Neural progenitor cell (in vitro differentiated cells): ENCODE results near the gene ANO2. TPM values are rescaled to one million over a fixed set of nuclear protein-coding genes. Genes with fewer than 3 reads are reported as not detected.

Experiments
- DNase-seq: peaks from one replicate; pipeline ENCODE4 v3.0.0-alpha.2; 2016; ENCODE audit warnings: low spot score
- H2AFZ ChIP-seq: fragments of 200-600 bp; sonication (generic); replicated peaks from 2 replicates; pipeline ENCODE4 v1.6.1; 2016; ENCODE audit warnings: antibody characterized with exemption
- H3F3A ChIP-seq: fragments of 200-600 bp; sonication (generic); 2 replicates; pipeline ENCODE4 v1.6.1; 2016; ENCODE audit warnings: antibody characterized with exemption, low read depth
- H3K27ac ChIP-seq: fragments of 200-600 bp; sonication (generic); 2 replicates; pipeline ENCODE4 v1.5.1; 2016; ENCODE audit warnings: mild to moderate bottlenecking
- H3K27me3 ChIP-seq: fragments of 200-600 bp; sonication (generic); 2 replicates; pipeline ENCODE4 v1.6.1; 2016; ENCODE audit warnings: mild to moderate bottlenecking, moderate library complexity
- H3K36me3 ChIP-seq: fragments of 200-600 bp; sonication (generic); 2 replicates; pipeline ENCODE4 v1.5.1; 2016
- H3K4me1 ChIP-seq: fragments of 200-600 bp; sonication (generic); 2 replicates; pipeline ENCODE4 v1.6.1; 2016; ENCODE audit warnings: mixed run types
- H3K4me2 ChIP-seq: fragments of 200-600 bp; sonication (generic); 2 replicates; pipeline ENCODE4 v1.6.1; 2016
- H3K4me3 ChIP-seq: fragments of 200-600 bp; sonication (generic); 2 replicates; pipeline ENCODE4 v1.5.1; 2016
- H3K79me2 ChIP-seq: fragments of 200-600 bp; sonication (generic); 2 replicates; pipeline ENCODE4 v1.6.1; 2016; ENCODE audit warnings: low read depth
- H3K9ac ChIP-seq: fragments of 200-600 bp; sonication (generic); 2 replicates; pipeline ENCODE4 v1.6.1; 2016
- H3K9me3 ChIP-seq: fragments of 200-600 bp; sonication (generic); 2 replicates; pipeline ENCODE4 v1.5.1; 2016; ENCODE audit warnings: low read depth
- H4K20me1 ChIP-seq: fragments of 200-600 bp; sonication (generic); 2 replicates; pipeline ENCODE4 v1.6.1; 2016; ENCODE audit warnings: low read depth
- H3K27ac Mint-ChIP-seq: 3 replicates; pipeline ENCODE4 v1.8.0; 2021; ENCODE audit warnings: mixed read lengths
- H3K27me3 Mint-ChIP-seq: 2 replicates; pipeline ENCODE4 v1.8.0; 2022; ENCODE audit warnings: low read depth, mild to moderate bottlenecking, inconsistent platforms, moderate library complexity, mixed read lengths; ENCODE audit not compliant: insufficient read depth
- H3K36me3 Mint-ChIP-seq: 3 replicates; pipeline ENCODE4 v1.8.0; 2021; ENCODE audit warnings: mixed read lengths
- H3K4me1 Mint-ChIP-seq: 3 replicates; pipeline ENCODE4 v1.8.0; 2021; ENCODE audit warnings: mixed read lengths
- H3K4me3 Mint-ChIP-seq: 3 replicates; pipeline ENCODE4 v1.8.0; 2021; ENCODE audit warnings: mild to moderate bottlenecking, moderate library complexity, mixed read lengths
- H3K9me3 Mint-ChIP-seq: 3 replicates; pipeline ENCODE4 v1.8.0; 2020; ENCODE audit warnings: mixed read lengths
- CTCF ChIP-seq: fragments of 200-600 bp; sonication (generic); IDR thresholded peaks from 2 replicates; pipeline ENCODE4 v1.5.1; 2017; ENCODE audit warnings: antibody characterized with exemption, mild to moderate bottlenecking
- EZH2 ChIP-seq: fragments of 200-600 bp; sonication (generic); IDR thresholded peaks from 2 replicates; pipeline ENCODE4 v1.6.1; 2017; ENCODE audit warnings: antibody characterized with exemption, mild to moderate bottlenecking, moderate library complexity
- EZH2phosphoT487 ChIP-seq: fragments of 200-600 bp; sonication (generic); IDR thresholded peaks from 2 replicates; pipeline ENCODE4 v1.6.1; 2017; ENCODE audit warnings: antibody characterized with exemption
- total RNA-seq: library from RNA; depleted of rRNA; stranded (reverse); fragments of >200 nt; gene quantifications from 2 replicates; pipeline ENCODE4 v1.2.3, GENCODE V29; 2015; ENCODE audit warnings: low replicate concordance

Gene ANO2
- total RNA-seq, 1 donor from 2014 or later = 4.8 TPM

DNA sequence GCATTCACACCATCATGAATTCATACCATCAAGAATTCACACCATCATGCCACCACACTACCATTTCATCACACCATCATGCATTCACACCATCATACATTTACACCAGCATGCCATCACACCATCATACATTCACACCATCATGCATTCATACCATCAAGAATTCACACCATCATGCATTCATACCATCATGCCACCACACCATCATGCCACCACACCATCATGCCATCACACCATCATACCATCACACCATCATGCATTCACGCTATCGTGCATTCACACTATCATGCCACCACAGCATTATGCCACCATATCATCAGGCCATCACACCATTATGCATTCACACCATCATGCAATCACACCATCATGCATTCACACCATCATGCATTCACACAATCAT, 79.7 kb downstream of the ANO2 start:
- Mint-ChIP-seq H3K4me1 (peaks cover 9% of the 10 kb centered on the region), H3K4me3 (no peak overlapping the region), H3K36me3 (no peaks in the 10 kb centered on the region), H3K27me3 (peaks cover 6% of the 10 kb centered on the region), H3K27ac (no peak overlapping the region), H3K9me3 (no peaks in the 10 kb centered on the region)
- no peak for TF ChIP-seq EZH2phosphoT487
- no peak for TF ChIP-seq CTCF
- no peak for TF ChIP-seq EZH2
- Histone ChIP-seq H3F3A (no peaks in the 10 kb centered on the region), H3K9ac (no peak overlapping the region), H3K27ac (no peak overlapping the region), H3K36me3 (no peaks in the 10 kb centered on the region), H4K20me1 (no peaks in the 10 kb centered on the region), H3K4me3 (no peak overlapping the region), H3K27me3 (no peaks in the 10 kb centered on the region), H3K4me2 (no peak overlapping the region), H3K79me2 (no peaks in the 10 kb centered on the region), H3K4me1 (no peaks in the 10 kb centered on the region), H2AFZ (no peak overlapping the region), H3K9me3 (no peaks in the 10 kb centered on the region)
- no peak for DNase-seq

DNA sequence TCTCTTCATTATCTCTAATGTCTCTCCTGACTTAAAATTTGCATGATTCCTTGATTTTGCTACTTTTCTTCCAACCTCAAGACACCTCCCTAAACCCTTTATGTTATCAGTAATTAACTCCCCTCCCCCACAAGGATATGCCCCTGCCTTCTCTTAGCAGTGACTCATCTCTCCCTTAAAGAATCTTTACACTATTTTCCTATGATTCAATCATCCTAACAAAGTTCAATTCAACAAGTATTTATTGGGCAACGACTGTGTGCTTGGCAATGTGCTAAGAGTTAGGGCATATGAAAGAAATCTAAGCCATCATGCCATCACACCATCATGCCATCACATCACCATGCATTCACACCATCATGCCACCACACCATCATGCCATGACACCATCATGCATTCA, 80.1 kb downstream of the ANO2 start:
- Histone ChIP-seq H3K9me3 (no peaks in the 10 kb centered on the region), H3K27ac (no peak overlapping the region), H3K27me3 (no peaks in the 10 kb centered on the region), H3F3A (no peaks in the 10 kb centered on the region), H2AFZ (no peak overlapping the region), H4K20me1 (no peaks in the 10 kb centered on the region), H3K9ac (no peak overlapping the region), H3K4me3 (no peak overlapping the region), H3K36me3 (no peaks in the 10 kb centered on the region), H3K4me2 (no peak overlapping the region), H3K79me2 (no peaks in the 10 kb centered on the region), H3K4me1 (no peaks in the 10 kb centered on the region)
- Mint-ChIP-seq H3K27ac (no peak overlapping the region), H3K27me3 (peaks cover 6% of the 10 kb centered on the region), H3K36me3 (no peaks in the 10 kb centered on the region), H3K4me3 (no peak overlapping the region), H3K4me1 (peaks cover 9% of the 10 kb centered on the region), H3K9me3 (no peaks in the 10 kb centered on the region)
- DNase-seq = no peak
- TF ChIP-seq EZH2phosphoT487 (no peak), EZH2 (no peak), CTCF (no peak)

- no peak overlapping the region for H2AFZ ChIP-seq
- Mint-ChIP-seq H3K36me3 (no peaks in the 10 kb centered on the region), H3K4me3 (no peak overlapping the region), H3K27ac (no peak overlapping the region), H3K4me1 (peaks cover 6% of the 10 kb centered on the region), H3K27me3 (peaks cover 6% of the 10 kb centered on the region), H3K9me3 (no peaks in the 10 kb centered on the region)
- TF ChIP-seq EZH2phosphoT487 (no peak), EZH2 (no peak), CTCF (no peak)
- no peaks in the 10 kb centered on the region for H3K36me3 ChIP-seq
- no peak for DNase-seq
- no peak overlapping the region for H3K27ac ChIP-seq
- H3K4me2 ChIP-seq = no peak overlapping the region
- no peak overlapping the region for H3K4me3 ChIP-seq
- H3F3A ChIP-seq = no peaks in the 10 kb centered on the region
- H3K9me3 ChIP-seq = no peaks in the 10 kb centered on the region
- H3K4me1 ChIP-seq = no peaks in the 10 kb centered on the region
- H3K79me2 ChIP-seq = no peaks in the 10 kb centered on the region
- H4K20me1 ChIP-seq = no peaks in the 10 kb centered on the region
- no peaks in the 10 kb centered on the region for H3K27me3 ChIP-seq
- H3K9ac ChIP-seq = no peak overlapping the region
Measured at GRCh38 chr12:5864301-5864700, 80.8 kb downstream of the ANO2 start.
